Prostate gland (tissue), 2 donors: Measurements from ENCODE around the gene ZNF343. TPM values are rescaled to one million over a fixed set of nuclear protein-coding genes. Genes with fewer than 3 reads are reported as not detected.

Source experiments
- DNase-seq: peaks from one replicate; pipeline ENCODE4 v3.0.0-alpha.2; 2019; ENCODE audit warnings: low spot score
- H3K27ac ChIP-seq, 2 donors: fragments of 200-600 bp; sonication (generic); 2 replicates each; pipeline ENCODE4 v1.5.1; 2017 to 2019
- H3K27me3 ChIP-seq: fragments of 200-600 bp; sonication (generic); replicated peaks from 2 replicates; pipeline ENCODE4 v1.5.1; 2019; ENCODE audit not compliant: insufficient read depth
- H3K36me3 ChIP-seq, 2 donors: fragments of 200-600 bp; sonication (generic); 1 replicate in 1 of 2; 2 replicates in 1 of 2; pipeline versions ENCODE4 v1.5.1 to v1.8.1; 2017 to 2019
- H3K4me1 ChIP-seq: fragments of 200-600 bp; sonication (generic); replicated peaks from 2 replicates; pipeline ENCODE4 v1.5.1; 2019
- H3K4me3 ChIP-seq, 2 donors: fragments of 200-600 bp; sonication (generic); 2 replicates each; pipeline ENCODE4 v1.5.1; 2017 to 2019
- H3K9me3 ChIP-seq: fragments of 200-600 bp; sonication (generic); 2 replicates; pipeline ENCODE4 v1.5.1; 2017
- CTCF ChIP-seq, 4 experiments: fragments of 200-600 bp in 2 of 4; fragments of 450-650 bp in 2 of 4; sonication (generic) in 2 of 4; IDR thresholded peaks; 1 replicate in 3 of 4; 2 replicates in 1 of 4; pipeline ENCODE4 v1.5.1; 2016 to 2019; ENCODE audit warnings: antibody characterized with exemption in 4 of 4, mild to moderate bottlenecking in 2 of 4, moderate library complexity in 2 of 4
- POLR2A ChIP-seq: fragments of 450-650 bp; IDR thresholded peaks from one replicate; pipeline ENCODE4 v1.6.1; 2016; ENCODE audit warnings: antibody characterized with exemption, mild to moderate bottlenecking
- POLR2AphosphoS5 ChIP-seq: sonication (generic); formaldehyde crosslinking; IDR thresholded peaks from one replicate; pipeline ENCODE4 v1.6.1; 2017; ENCODE audit warnings: antibody characterized with exemption
- WGBS: methylation state at CpG from one replicate; pipeline ENCODE4 v1.1.5; 2018; 5-methylcytosine and 5-hydroxymethylcytosine counted together
- intact Hi-C: fragments of 100-400 bp; cut with DNase I; formaldehyde crosslinking; loops from one replicate; pipeline ENCODE4 v1.14.2; 2022
- total RNA-seq, 2 donors: library from RNA; depleted of rRNA; stranded (reverse); fragments of >200 nt; gene quantifications; one replicate each; pipeline ENCODE4 v1.1.0, GENCODE V29; 2016

ZNF343 gene
- total RNA-seq, 2 donors from 2014 or later: 8.0 to 10.4 TPM

GRCh38 chr20:2485661-2486060 lies 23.1 kb downstream of the ZNF343 start:
- Histone ChIP-seq H3K4me1 (no peaks in the 10 kb centered on the region), H3K36me3 (peaks cover 6 to 13% of the 10 kb centered on the region in 2 donors), H3K27ac (no peak overlapping the region), H3K9me3 (no peaks in the 10 kb centered on the region), H3K4me3 (no peak overlapping the region), H3K27me3 (no peaks in the 10 kb centered on the region)
- no peak for TF ChIP-seq POLR2AphosphoS5
- TF ChIP-seq POLR2A: no peak
- TF ChIP-seq CTCF (IDR thresholded peaks at IDR 0.05): no peak
- no peak for DNase-seq
- intact Hi-C loops: no loop called here
- WGBS: 52% methylated on average over 4 of the region's 4 CpGs

GRCh38 chr20:2485080-2485479 lies 23.6 kb downstream of the ZNF343 start:
- 97% methylated on average over 2 of the region's 2 CpGs for WGBS
- H3K36me3 ChIP-seq: peaks cover 6 to 13% of the 10 kb centered on the region in 2 donors

GRCh38 chr20:2483504-2483903 lies 25.2 kb downstream of the ZNF343 start:
- no peak for DNase-seq
- no peaks in the 10 kb centered on the region for H3K9me3 ChIP-seq
- WGBS: 88% methylated on average over 12 of the region's 12 CpGs
- TF ChIP-seq POLR2AphosphoS5: no peak
- TF ChIP-seq POLR2A: no peak
- TF ChIP-seq CTCF (IDR thresholded peaks at IDR 0.05): no peak
- H3K4me3 ChIP-seq: no peak overlapping the region
- no peaks in the 10 kb centered on the region for H3K4me1 ChIP-seq
- H3K36me3 ChIP-seq: peaks cover 3 to 13% of the 10 kb centered on the region in 2 donors
- intact Hi-C loops: no loop called here
- no peak overlapping the region for H3K27ac ChIP-seq
- no peaks in the 10 kb centered on the region for H3K27me3 ChIP-seq

More at GRCh38 chr20:2485080-2485479, 23.6 kb downstream of the ZNF343 start:
- intact Hi-C loops: no loop called here
- DNase-seq: no peak
- H3K4me3 ChIP-seq: no peak overlapping the region
- no peak overlapping the region for H3K27ac ChIP-seq
- no peaks in the 10 kb centered on the region for H3K27me3 ChIP-seq
- no peaks in the 10 kb centered on the region for H3K4me1 ChIP-seq
- no peak for TF ChIP-seq POLR2AphosphoS5
- TF ChIP-seq CTCF (IDR thresholded peaks at IDR 0.05): no peak
- TF ChIP-seq POLR2A: no peak
- H3K9me3 ChIP-seq: no peaks in the 10 kb centered on the region

GRCh38 chr20:2480381-2480780 lies 28.3 kb downstream of the ZNF343 start:
- Histone ChIP-seq H3K27me3 (no peaks in the 10 kb centered on the region), H3K27ac (no peak overlapping the region), H3K4me1 (no peaks in the 10 kb centered on the region), H3K36me3 (peaks cover 3 to 13% of the 10 kb centered on the region in 2 donors), H3K9me3 (no peaks in the 10 kb centered on the region), H3K4me3 (no peak overlapping the region)
- 93% methylated on average over 2 of the region's 2 CpGs for WGBS
- intact Hi-C loops: no loop called here
- TF ChIP-seq POLR2AphosphoS5: no peak
- DNase-seq: no peak

- Histone ChIP-seq H3K27ac (no peak overlapping the region), H3K9me3 (no peaks in the 10 kb centered on the region), H3K27me3 (no peaks in the 10 kb centered on the region), H3K4me1 (no peaks in the 10 kb centered on the region), H3K4me3 (no peak overlapping the region), H3K36me3 (no peaks in the 10 kb centered on the region)
- intact Hi-C loops: no loop called here
- no peak for DNase-seq
- no peak for TF ChIP-seq POLR2AphosphoS5
- TF ChIP-seq CTCF (IDR thresholded peaks at IDR 0.05): no peak
- TF ChIP-seq POLR2A: no peak
- WGBS: 83% methylated on average over 5 of the region's 5 CpGs
Observed at GRCh38 chr20:2476742-2477615, 31.7 kb downstream of the ZNF343 start.
